T-helper 1 cell (primary cell): ENCODE measurements around the gene HEXIM2.
"Not testable (repeated sequence)": the region's sequence is repeated elsewhere in the genome, so short reads cannot be mapped to it uniquely, and the experiment has no call there.

Experiments
- DNase-seq, 5 donors: peaks; one replicate each; pipeline ENCODE4 v3.0.0-alpha.2; 2012 to 2020
- total RNA-seq, 4 donors: gene quantifications; one replicate each; lab custom pipeline; 2026; lab: John Stamatoyannopoulos, UW

Gene HEXIM2
- total RNA-seq, result 1.7 to 4.3 (median 2.8) reads per million in 4 donors

- DNase-seq, result peak; percentile 91 to 100 (median 96)
These were observed at the start of gene HEXIM2 for GRCh38 chr17:45161288-45162024. HEXIM2 (plus strand) TSS chr17:45161875; CDS start chr17:45162794, 919 bp downstream.

GRCh38 chr17:45112559-45113423 lies 48.9 kb upstream of the HEXIM2 start:
- no peak for DNase-seq

GRCh38 chr17:45113424-45113754 lies 48.3 kb upstream of the HEXIM2 start:
- DNase-seq, result no peak

GRCh38 chr17:45114117-45114932 lies 47.4 kb upstream of the HEXIM2 start:
- DNase-seq, result no peak

- DNase-seq, result no peak
These were observed 46.6 kb upstream of the HEXIM2 start for GRCh38 chr17:45115015-45115625.

- DNase-seq, result no peak
These were observed 45.8 kb upstream of the HEXIM2 start for GRCh38 chr17:45115871-45116270.

GRCh38 chr17:45116434-45117016 lies 45.1 kb upstream of the HEXIM2 start:
- no peak for DNase-seq

- no peak for DNase-seq
These were observed 44.3 kb upstream of the HEXIM2 start for GRCh38 chr17:45117334-45117733.

- DNase-seq, result no peak
These were observed 43.6 kb upstream of the HEXIM2 start for GRCh38 chr17:45117848-45118646.

- no peak for DNase-seq
These were observed 43.0 kb upstream of the HEXIM2 start for GRCh38 chr17:45118691-45119090.

- no peak for DNase-seq
These were observed 41.7 kb upstream of the HEXIM2 start for GRCh38 chr17:45119964-45120363.

- no peak for DNase-seq
These were observed 41.1 kb upstream of the HEXIM2 start for GRCh38 chr17:45120558-45120957.

GRCh38 chr17:45121055-45121454 lies 40.6 kb upstream of the HEXIM2 start:
- DNase-seq, result no peak

- no peak for DNase-seq
These were observed 38.5 kb upstream of the HEXIM2 start for GRCh38 chr17:45123076-45123770.

GRCh38 chr17:45123930-45124796 lies 37.5 kb upstream of the HEXIM2 start:
- DNase-seq, result peak in 1 of 5 donors; percentile 37

- not testable (repeated sequence) for DNase-seq
These were observed 36.9 kb upstream of the HEXIM2 start for GRCh38 chr17:45124797-45125122.

GRCh38 chr17:45125509-45125908 lies 36.2 kb upstream of the HEXIM2 start:
- no peak for DNase-seq

- DNase-seq, result no peak
These were observed 34.5 kb upstream of the HEXIM2 start for GRCh38 chr17:45127207-45127547.

GRCh38 chr17:45127548-45128300 lies 34.0 kb upstream of the HEXIM2 start:
- no peak for DNase-seq
